Left lung (tissue), 10 donors: ENCODE measurements around the gene VEGFD. TPM values are rescaled to one million over a fixed set of nuclear protein-coding genes. Genes with fewer than 3 reads are reported as not detected.

Source experiments
- ATAC-seq: fragments of 200-7000 bp; cut with Tn5 transposase; one replicate; pipeline ENCODE4 v1.9.1; 2020; ENCODE audit warnings: moderate library complexity
- DNase-seq, 4 donors: peaks; one replicate each; pipeline ENCODE4 v3.0.0-alpha.2; 2013 to 2020
- H3K27ac ChIP-seq, 2 donors: fragments of 200-600 bp; sonication (generic) in 1 of 2; one replicate each; pipeline versions ENCODE4 v1.5.0 to v1.8.0; 2020 to 2021
- H3K27me3 ChIP-seq, 2 donors: fragments of 200-600 bp; sonication (generic) in 1 of 2; one replicate each; pipeline versions ENCODE4 v1.5.0 to v1.8.0; 2020 to 2021
- H3K36me3 ChIP-seq, 2 donors: fragments of 200-600 bp; sonication (generic) in 1 of 2; one replicate each; pipeline versions ENCODE4 v1.5.0 to v1.8.0; 2020 to 2021
- H3K4me1 ChIP-seq, 2 donors: fragments of 200-600 bp; one replicate each; pipeline ENCODE4 v1.8.0; 2021
- H3K4me3 ChIP-seq, 2 donors: fragments of 200-600 bp; sonication (generic) in 1 of 2; one replicate each; pipeline versions ENCODE4 v1.5.0 to v1.8.0; 2020 to 2021; ENCODE audit warnings: mild to moderate bottlenecking in 1 of 2
- H3K9me3 ChIP-seq, 2 donors: fragments of 200-600 bp; sonication (generic) in 1 of 2; one replicate each; pipeline versions ENCODE4 v1.5.0 to v1.8.0; 2020 to 2021
- CTCF ChIP-seq, 2 donors: fragments of 200-600 bp; sonication (generic) in 1 of 2; IDR thresholded peaks; one replicate each; pipeline versions ENCODE4 v1.5.0 to v1.8.0; 2021; ENCODE audit warnings: antibody characterized with exemption in 2 of 2
- intact Hi-C, 2 donors: fragments of 100-400 bp; cut with DNase I; formaldehyde crosslinking; loops; one replicate each; pipeline versions ENCODE4 v1.11.2 to v1.14.2; 2022
- polyA plus RNA-seq, 6 donors: library from polyadenylated mRNA; unstranded; fragments of 120-200 nt; gene quantifications; one replicate each; pipeline ENCODE4 v1.2.1, GENCODE V29; 2013; ENCODE audit not compliant: insufficient read length in 6 of 6
- total RNA-seq, 2 donors: library from RNA; stranded (reverse); fragmentation: NEBNext Ultra II Directional; extraction: Animal tissue kit (Norgen Biotek cat#: 25700); gene quantifications; one replicate each; pipeline ENCODE4 v1.2.1, GENCODE V29; 2021
- donor health status: DM: no; HTN: yes; CAD: no.
- donor health status: DM: no; HTN: no; CAD: no.

The VEGFD gene
- total and polyA plus RNA-seq, 8 donors = 6.2 to 68.4 (median 44.5) TPM

- no peak overlapping the region for H3K27ac ChIP-seq
- H3K9me3 ChIP-seq = no peaks in the 10 kb centered on the region
- no peaks in the 10 kb centered on the region for H3K4me1 ChIP-seq
- ATAC-seq (no peak), DNase-seq (no peak)
- no peaks in the 10 kb centered on the region for H3K36me3 ChIP-seq
- intact Hi-C loops = no loop called here
- no peak overlapping the region for H3K4me3 ChIP-seq
- H3K27me3 ChIP-seq = no peaks in the 10 kb centered on the region
- no peak for TF ChIP-seq CTCF (IDR thresholded peaks at IDR 0.05)
Measured at GRCh38 chrX:15418707-15419181, 34.5 kb upstream of the VEGFD start.

GRCh38 chrX:15418041-15418706 is 34.0 kb upstream of the VEGFD start:
- no peak for TF ChIP-seq CTCF (IDR thresholded peaks at IDR 0.05)
- Histone ChIP-seq H3K36me3 (no peaks in the 10 kb centered on the region), H3K27me3 (no peaks in the 10 kb centered on the region), H3K9me3 (no peaks in the 10 kb centered on the region), H3K4me1 (no peaks in the 10 kb centered on the region), H3K27ac (no peak overlapping the region), H3K4me3 (no peak overlapping the region)
- ATAC-seq (no peak), DNase-seq (no peak)
- intact Hi-C loops = no loop called here

- intact Hi-C loops = no loop called here
- no peaks in the 10 kb centered on the region for H3K4me1 ChIP-seq
- H3K36me3 ChIP-seq = no peaks in the 10 kb centered on the region
- no peaks in the 10 kb centered on the region for H3K9me3 ChIP-seq
- no peaks in the 10 kb centered on the region for H3K27me3 ChIP-seq
- ATAC-seq (no peak), DNase-seq (no peak)
- no peak overlapping the region for H3K4me3 ChIP-seq
- no peak overlapping the region for H3K27ac ChIP-seq
- TF ChIP-seq CTCF (IDR thresholded peaks at IDR 0.05) = no peak
Measured at GRCh38 chrX:15416133-15416993, 32.1 kb upstream of the VEGFD start.

- no peak overlapping the region for H3K27ac ChIP-seq
- DNase-seq (no peak), ATAC-seq (no peak)
- H3K9me3 ChIP-seq = no peaks in the 10 kb centered on the region
- no peak for TF ChIP-seq CTCF (IDR thresholded peaks at IDR 0.05)
- no peak overlapping the region for H3K4me3 ChIP-seq
- H3K36me3 ChIP-seq = no peaks in the 10 kb centered on the region
- H3K4me1 ChIP-seq = no peaks in the 10 kb centered on the region
- H3K27me3 ChIP-seq = no peaks in the 10 kb centered on the region
- intact Hi-C loops = no loop called here
Measured at GRCh38 chrX:15413101-15413500, 28.9 kb upstream of the VEGFD start.

- Histone ChIP-seq H3K27ac (no peak overlapping the region), H3K27me3 (no peaks in the 10 kb centered on the region), H3K4me1 (no peaks in the 10 kb centered on the region), H3K36me3 (no peaks in the 10 kb centered on the region), H3K9me3 (no peaks in the 10 kb centered on the region), H3K4me3 (no peak overlapping the region)
- no peak for DNase-seq
- intact Hi-C loops = no loop called here
- ATAC-seq = no peak
- no peak for TF ChIP-seq CTCF (IDR thresholded peaks at IDR 0.05)
Measured at GRCh38 chrX:15410947-15411346, 26.7 kb upstream of the VEGFD start.
